ENCODE data around the gene PITRM1.

DNA sequence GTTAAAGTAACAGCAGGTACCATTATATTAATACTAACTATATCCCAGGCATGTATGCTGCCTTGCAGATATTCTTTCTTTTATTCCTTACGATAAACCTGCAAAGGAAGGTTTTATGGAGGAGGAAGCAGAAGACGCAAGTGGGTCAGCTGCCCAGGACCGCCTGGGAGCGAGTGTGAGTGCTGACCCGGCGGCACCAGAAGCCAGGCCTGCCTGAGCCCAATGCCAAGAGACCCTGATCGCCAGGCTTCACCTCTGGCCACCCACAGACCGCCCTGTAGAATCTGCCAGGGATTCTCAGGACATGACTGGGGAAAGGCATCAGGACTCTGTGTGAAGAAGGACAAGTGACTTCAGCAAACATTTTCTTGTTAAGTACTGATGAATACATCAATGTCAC is 26.3 kb downstream of the PITRM1 start:
- TF ChIP-seq CTCF (optimal IDR thresholded peaks at IDR 0.05 in 1 of 3, IDR thresholded peaks at IDR 0.05 in 1 of 3, conservative IDR thresholded peaks at IDR 0.05 in 1 of 3; ENCODE audit: extremely low read depth in 1 of 3, insufficient read depth in 2 of 3, low read length in 3 of 3) (no peak), EZH2 (IDR thresholded peaks at IDR 0.05; ENCODE audit: low read length) (no peak)

Data from keratinocyte (primary cell).